ENCODE data around the gene GSG1L.

GSG1L gene

GRCh38 chr16:27863377-27863776 is 200.1 kb downstream of the GSG1L start:
- DNase-seq (ENCODE audit: extremely low read depth in 1 of 2, low read depth in 1 of 2) = no peak

- DNase-seq (ENCODE audit: extremely low read depth in 1 of 2, low read depth in 1 of 2) = no peak
Measured at GRCh38 chr16:27862953-27863352, 200.6 kb downstream of the GSG1L start.

GRCh38 chr16:27860091-27860490 is 203.4 kb downstream of the GSG1L start:
- DNase-seq (ENCODE audit: extremely low read depth in 1 of 2, low read depth in 1 of 2) = no peak

GRCh38 chr16:27859020-27859419 is 204.5 kb downstream of the GSG1L start:
- DNase-seq (ENCODE audit: extremely low read depth in 1 of 2, low read depth in 1 of 2) = no peak

GRCh38 chr16:27853651-27854050 is 209.9 kb downstream of the GSG1L start:
- no peak for DNase-seq (ENCODE audit: extremely low read depth in 1 of 2, low read depth in 1 of 2)

- no peak for DNase-seq (ENCODE audit: extremely low read depth in 1 of 2, low read depth in 1 of 2)
Measured at GRCh38 chr16:27853101-27853500, 210.4 kb downstream of the GSG1L start.

GRCh38 chr16:27852681-27853080 is 210.8 kb downstream of the GSG1L start:
- no peak for DNase-seq (ENCODE audit: extremely low read depth in 1 of 2, low read depth in 1 of 2)

- no peak for DNase-seq (ENCODE audit: extremely low read depth in 1 of 2, low read depth in 1 of 2)
Measured at GRCh38 chr16:27852116-27852515, 211.4 kb downstream of the GSG1L start.

GRCh38 chr16:27851586-27851985 is 211.9 kb downstream of the GSG1L start:
- no peak for DNase-seq (ENCODE audit: extremely low read depth in 1 of 2, low read depth in 1 of 2)

- no peak for DNase-seq (ENCODE audit: extremely low read depth in 1 of 2, low read depth in 1 of 2)
Measured at GRCh38 chr16:27849621-27850020, 213.9 kb downstream of the GSG1L start.

- no peak for DNase-seq (ENCODE audit: extremely low read depth in 1 of 2, low read depth in 1 of 2)
Measured at GRCh38 chr16:27847030-27847550, 216.4 kb downstream of the GSG1L start.

GRCh38 chr16:27844826-27845225 is 218.7 kb downstream of the GSG1L start:
- DNase-seq (ENCODE audit: extremely low read depth in 1 of 2, low read depth in 1 of 2) = no peak

GRCh38 chr16:27843800-27844199 is 219.7 kb downstream of the GSG1L start:
- DNase-seq (ENCODE audit: extremely low read depth in 1 of 2, low read depth in 1 of 2) = no peak

GRCh38 chr16:27841911-27842310 is 221.6 kb downstream of the GSG1L start:
- no peak for DNase-seq (ENCODE audit: extremely low read depth in 1 of 2, low read depth in 1 of 2)

GRCh38 chr16:27841061-27841801 is 222.3 kb downstream of the GSG1L start:
- no peak for DNase-seq (ENCODE audit: extremely low read depth in 1 of 2, low read depth in 1 of 2)

GRCh38 chr16:27840311-27841060 is 223.0 kb downstream of the GSG1L start:
- no peak for DNase-seq (ENCODE audit: extremely low read depth in 1 of 2, low read depth in 1 of 2)

- DNase-seq (ENCODE audit: extremely low read depth in 1 of 2, low read depth in 1 of 2) = no peak
Measured at GRCh38 chr16:27839419-27839818, 224.1 kb downstream of the GSG1L start.

GRCh38 chr16:27838536-27839175 is 224.9 kb downstream of the GSG1L start:
- no peak for DNase-seq (ENCODE audit: extremely low read depth in 1 of 2, low read depth in 1 of 2)

GRCh38 chr16:27829975-27830374 is 233.5 kb downstream of the GSG1L start:
- DNase-seq (ENCODE audit: extremely low read depth in 1 of 2, low read depth in 1 of 2) = no peak

- DNase-seq (ENCODE audit: extremely low read depth in 1 of 2, low read depth in 1 of 2) = no peak
Measured at GRCh38 chr16:27828671-27829070, 234.8 kb downstream of the GSG1L start.

- no peak for DNase-seq (ENCODE audit: extremely low read depth in 1 of 2, low read depth in 1 of 2)
Measured at GRCh38 chr16:27827765-27828164, 235.7 kb downstream of the GSG1L start.

- no peak for DNase-seq (ENCODE audit: extremely low read depth in 1 of 2, low read depth in 1 of 2)
Measured at GRCh38 chr16:27826893-27827289, 236.6 kb downstream of the GSG1L start.
